Ammon's horn (tissue), 1 donor: ENCODE data around the gene BBX.
A peak's percentile ranks its signal among the peaks of the same experiment; 100 is the strongest.

ENCODE experiments used
- DNase-seq: peaks from one replicate; pipeline ENCODE4 v3.0.0-alpha.2; 2016; ENCODE audit warnings: low spot score

BBX gene

GRCh38 chr3:107654218-107654617, 131.5 kb downstream of the BBX start:
- no peak for DNase-seq

- DNase-seq = no peak
Observed at GRCh38 chr3:107657971-107658370, 135.2 kb downstream of the BBX start.

- DNase-seq = peak; percentile 56
Observed at GRCh38 chr3:107660306-107660976, 137.7 kb downstream of the BBX start.

GRCh38 chr3:107661447-107662123, 138.8 kb downstream of the BBX start:
- DNase-seq = no peak

GRCh38 chr3:107662124-107662507, 139.4 kb downstream of the BBX start:
- peak; percentile 42 for DNase-seq

GRCh38 chr3:107662586-107662985, 139.8 kb downstream of the BBX start:
- no peak for DNase-seq

GRCh38 chr3:107663266-107663665, 140.5 kb downstream of the BBX start:
- no peak for DNase-seq

GRCh38 chr3:107664614-107665013, 141.9 kb downstream of the BBX start:
- no peak for DNase-seq

GRCh38 chr3:107665351-107665750, 142.6 kb downstream of the BBX start:
- DNase-seq = no peak

- DNase-seq = no peak
Observed at GRCh38 chr3:107666853-107667252, 144.1 kb downstream of the BBX start.

GRCh38 chr3:107668416-107668815, 145.7 kb downstream of the BBX start:
- DNase-seq = no peak

- DNase-seq = no peak
Observed at GRCh38 chr3:107668963-107669362, 146.2 kb downstream of the BBX start.

GRCh38 chr3:107669669-107670068, 146.9 kb downstream of the BBX start:
- DNase-seq = no peak

- no peak for DNase-seq
Observed at GRCh38 chr3:107670986-107671385, 148.2 kb downstream of the BBX start.

- peak; percentile 79 for DNase-seq
Observed at GRCh38 chr3:107674371-107674770, 151.6 kb downstream of the BBX start.

- DNase-seq = no peak
Observed at GRCh38 chr3:107675233-107675900, 152.6 kb downstream of the BBX start.

- no peak for DNase-seq
Observed at GRCh38 chr3:107676469-107677309, 153.9 kb downstream of the BBX start.

GRCh38 chr3:107679921-107680320, 157.2 kb downstream of the BBX start:
- DNase-seq = no peak

GRCh38 chr3:107680698-107681097, 157.9 kb downstream of the BBX start:
- DNase-seq = no peak

GRCh38 chr3:107681396-107681795, 158.6 kb downstream of the BBX start:
- no peak for DNase-seq

- DNase-seq = no peak
Observed at GRCh38 chr3:107682580-107682979, 159.8 kb downstream of the BBX start.

GRCh38 chr3:107683447-107683846, 160.7 kb downstream of the BBX start:
- no peak for DNase-seq
